CD4-positive, alpha-beta T cell treated with Interleukin-10 for 1 hour (primary cell): ENCODE results near the gene NAT9.
A peak's percentile ranks its signal among the peaks of the same experiment; 100 is the strongest.

ENCODE experiments used
- DNase-seq: peaks from one replicate; pipeline ENCODE4 v3.0.0-alpha.2; 2020

NAT9 gene

GRCh38 chr17:74760404-74761105 lies 15.6 kb downstream of the NAT9 start:
- no peak for DNase-seq

- no peak for DNase-seq
These were observed 16.2 kb downstream of the NAT9 start for GRCh38 chr17:74759941-74760340.

- DNase-seq = peak; percentile 67
These were observed 16.8 kb downstream of the NAT9 start for GRCh38 chr17:74759243-74759801.

- DNase-seq = no peak
These were observed 17.3 kb downstream of the NAT9 start for GRCh38 chr17:74758848-74759168.

GRCh38 chr17:74757931-74758847 lies 18.0 kb downstream of the NAT9 start:
- DNase-seq = no peak

- no peak for DNase-seq
These were observed 18.6 kb downstream of the NAT9 start for GRCh38 chr17:74757502-74757901.

GRCh38 chr17:74756891-74757290 lies 19.3 kb downstream of the NAT9 start:
- DNase-seq = no peak

GRCh38 chr17:74755533-74755932 lies 20.6 kb downstream of the NAT9 start:
- no peak for DNase-seq

GRCh38 chr17:74754832-74755231 lies 21.3 kb downstream of the NAT9 start:
- DNase-seq = no peak

- DNase-seq = no peak
These were observed 23.2 kb downstream of the NAT9 start for GRCh38 chr17:74752822-74753401.

GRCh38 chr17:74752415-74752814 lies 23.7 kb downstream of the NAT9 start:
- DNase-seq = no peak

- no peak for DNase-seq
These were observed 25.6 kb downstream of the NAT9 start for GRCh38 chr17:74750327-74751069.

- no peak for DNase-seq
These were observed 26.2 kb downstream of the NAT9 start for GRCh38 chr17:74750039-74750326.

- DNase-seq = no peak
These were observed 26.7 kb downstream of the NAT9 start for GRCh38 chr17:74749279-74750038.

GRCh38 chr17:74748529-74749278 lies 27.4 kb downstream of the NAT9 start, which contains the start of gene NHERF1:
Gene NHERF1 (plus strand): TSS chr17:74748628. CDS start chr17:74748847, 219 bp downstream.
- peak; percentile 95 for DNase-seq

GRCh38 chr17:74748279-74748528 lies 27.9 kb downstream of the NAT9 start:
- no peak for DNase-seq

- no peak for DNase-seq
These were observed 29.2 kb downstream of the NAT9 start for GRCh38 chr17:74746922-74747321.

GRCh38 chr17:74746376-74746775 lies 29.8 kb downstream of the NAT9 start:
- no peak for DNase-seq

- no peak for DNase-seq
These were observed 30.5 kb downstream of the NAT9 start for GRCh38 chr17:74745548-74746177.

GRCh38 chr17:74744714-74745547 lies 31.2 kb downstream of the NAT9 start:
- peak; percentile 87 for DNase-seq
